GM21528 (cell line): Measurements from ENCODE around the gene RNF217.
"Not testable (repeated sequence)": the region's sequence is repeated elsewhere in the genome, so short reads cannot be mapped to it uniquely, and the experiment has no call there.

Experiments
- ATAC-seq: cut with Tn5 transposase; IDR thresholded peaks from one replicate; pipeline ENCODE4 v1.9.1; 2021; ENCODE audit warnings: mild to moderate bottlenecking, moderate library complexity; ENCODE audit not compliant: unreplicated experiment, low FRiP score

The RNF217 gene, protein sequence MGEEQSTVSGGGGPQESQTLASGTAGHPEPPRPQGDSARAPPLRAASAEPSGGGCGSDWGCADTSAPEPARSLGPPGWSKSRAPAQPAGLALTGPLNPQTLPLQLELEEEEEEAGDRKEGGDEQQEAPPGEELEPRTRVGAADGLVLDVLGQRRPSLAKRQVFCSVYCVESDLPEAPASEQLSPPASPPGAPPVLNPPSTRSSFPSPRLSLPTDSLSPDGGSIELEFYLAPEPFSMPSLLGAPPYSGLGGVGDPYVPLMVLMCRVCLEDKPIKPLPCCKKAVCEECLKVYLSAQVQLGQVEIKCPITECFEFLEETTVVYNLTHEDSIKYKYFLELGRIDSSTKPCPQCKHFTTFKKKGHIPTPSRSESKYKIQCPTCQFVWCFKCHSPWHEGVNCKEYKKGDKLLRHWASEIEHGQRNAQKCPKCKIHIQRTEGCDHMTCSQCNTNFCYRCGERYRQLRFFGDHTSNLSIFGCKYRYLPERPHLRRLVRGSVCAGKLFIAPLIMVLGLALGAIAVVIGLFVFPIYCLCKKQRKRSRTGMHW

DNA sequence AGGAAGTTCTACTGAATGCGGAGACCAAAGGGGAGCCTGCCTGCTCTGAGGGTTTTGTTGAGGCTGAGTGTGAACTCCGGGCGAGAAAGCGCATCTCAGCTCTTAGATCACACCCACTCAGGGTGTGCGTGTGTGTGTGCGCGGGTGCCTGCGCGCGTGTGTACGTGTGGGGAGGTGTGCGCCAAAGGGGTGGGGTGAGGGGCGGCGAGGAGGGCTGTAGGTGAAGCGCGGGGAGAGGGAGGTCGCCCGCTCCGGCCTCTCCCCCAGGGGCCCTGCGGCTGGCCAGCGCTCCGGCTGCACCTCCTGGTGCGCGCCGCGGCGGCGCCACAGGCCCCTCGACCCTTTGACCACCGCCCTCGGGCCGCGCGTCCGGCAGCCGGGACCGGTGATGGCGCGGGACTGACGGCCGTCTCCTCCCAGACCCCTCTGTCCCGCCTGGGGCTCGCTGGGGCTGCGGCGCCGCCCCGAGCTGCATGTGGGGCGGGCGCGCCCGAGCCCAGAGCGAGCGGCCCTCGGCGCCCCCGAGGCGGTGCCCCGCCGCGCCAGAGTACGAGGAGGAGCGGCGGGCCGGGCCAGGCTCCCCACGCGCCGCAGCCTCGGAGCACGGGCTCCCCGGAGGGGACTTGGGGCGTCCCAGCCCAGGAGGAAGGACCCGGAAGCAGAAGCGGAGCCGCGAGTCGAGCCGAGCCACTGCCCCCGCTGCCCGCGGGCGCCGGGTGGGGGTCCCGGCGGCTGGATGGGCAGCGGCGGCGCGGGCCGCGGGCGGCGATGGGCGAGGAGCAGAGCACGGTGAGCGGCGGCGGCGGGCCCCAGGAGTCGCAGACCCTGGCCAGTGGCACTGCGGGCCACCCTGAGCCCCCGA, at the start of gene RNF217:
Gene RNF217 (plus strand): TSS at position 661 of the 862 bp plus-strand sequence. CDS start 108 bp downstream, at position 769.
- ATAC-seq, result no peak

DNA sequence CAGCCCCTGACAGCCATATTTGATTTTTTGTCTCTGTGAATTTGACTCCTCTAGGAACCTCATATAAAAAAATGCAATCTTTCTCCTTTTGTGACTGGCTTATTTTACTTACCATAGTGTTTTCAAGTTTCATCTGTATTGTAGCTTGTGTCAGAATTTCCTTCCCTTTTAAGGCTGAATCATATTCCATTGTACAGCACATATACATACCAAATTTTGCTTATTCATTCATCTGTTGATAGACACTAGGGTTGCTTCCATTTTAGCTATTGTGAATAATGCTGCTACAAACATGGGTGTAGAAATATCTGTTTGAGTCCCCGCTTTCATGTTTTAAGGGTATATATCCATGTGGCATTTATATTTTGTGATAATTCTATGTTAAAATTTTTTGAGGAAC, 49.2 kb upstream of the RNF217 start:
- no peak for ATAC-seq

DNA sequence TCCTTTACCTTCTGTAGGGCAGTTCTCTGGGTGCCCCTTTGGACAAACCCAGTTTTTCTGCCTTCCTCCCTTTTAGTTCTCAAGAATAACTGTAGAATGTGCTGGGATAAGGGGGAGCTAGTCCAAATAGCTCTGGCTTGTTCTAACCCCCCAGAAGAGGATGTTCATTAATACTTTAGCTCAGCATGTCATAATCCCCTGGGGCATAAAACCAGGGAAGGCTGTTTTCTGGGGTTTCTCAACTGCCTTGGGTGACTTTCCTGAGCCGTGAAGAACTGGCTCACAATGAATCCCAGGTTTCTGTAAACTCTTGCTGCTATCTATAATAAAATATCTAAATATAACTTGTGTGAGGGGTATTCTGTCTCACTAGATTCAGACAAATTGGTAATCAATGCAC, 44.5 kb upstream of the RNF217 start:
- no peak for ATAC-seq

DNA sequence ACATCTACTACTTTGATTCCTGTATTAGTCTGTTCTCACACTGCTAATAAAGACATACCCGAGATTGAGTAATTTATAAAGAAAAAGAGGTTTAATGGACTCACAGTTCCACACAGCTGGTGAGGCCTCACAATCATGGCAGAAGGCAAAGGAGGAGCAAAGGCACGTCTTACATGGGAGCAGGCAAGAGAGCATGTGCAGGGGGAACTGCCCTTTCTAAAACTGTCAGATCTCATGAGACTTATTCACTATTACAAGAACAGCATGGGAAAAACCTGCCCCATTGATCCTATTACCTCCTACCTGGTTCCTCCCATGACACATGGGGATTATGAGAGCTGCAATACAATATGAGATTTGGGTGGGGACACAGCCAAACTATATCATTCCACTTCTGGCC, 42.5 kb upstream of the RNF217 start:
- not testable (repeated sequence) for ATAC-seq

DNA sequence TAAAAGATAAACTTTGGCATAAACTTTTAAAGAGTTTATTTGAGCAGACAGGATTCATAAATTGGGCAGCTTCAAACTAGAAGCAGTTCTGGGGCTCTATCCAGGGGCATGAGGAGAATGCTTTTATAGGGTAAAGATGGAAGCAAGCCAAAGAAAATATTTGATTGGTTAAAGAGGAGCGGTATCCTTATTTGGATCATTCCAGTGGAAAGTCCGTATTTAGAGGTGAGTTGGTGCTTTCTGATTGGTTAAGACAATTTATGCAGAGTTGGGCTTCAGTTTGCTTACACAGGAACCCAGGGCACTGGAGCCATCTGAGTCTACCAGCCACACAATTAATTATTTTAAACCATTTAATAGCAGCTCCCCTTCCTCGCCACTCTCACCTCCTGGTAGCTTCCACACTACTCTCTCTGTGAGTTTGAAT, 37.9 kb upstream of the RNF217 start:
- ATAC-seq, result no peak

DNA sequence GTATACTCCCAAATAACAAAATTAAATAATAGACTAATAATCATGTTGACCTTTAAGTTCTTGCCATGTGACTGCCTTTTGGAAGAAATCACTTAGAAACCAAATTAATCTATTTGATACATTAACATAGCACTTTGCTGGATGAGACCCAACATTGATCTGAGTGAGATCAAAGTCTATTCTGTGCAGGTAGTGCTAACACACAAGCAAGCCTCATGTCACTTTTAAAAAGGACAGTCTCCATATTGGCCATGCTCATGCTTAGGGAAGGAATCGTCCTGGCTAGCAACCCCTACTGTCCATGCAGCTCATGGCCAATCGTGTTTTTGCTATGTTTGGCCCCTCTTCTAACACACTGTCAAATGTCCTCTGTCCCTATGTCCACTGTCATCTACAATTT, 35.8 kb upstream of the RNF217 start:
- ATAC-seq, result no peak

DNA sequence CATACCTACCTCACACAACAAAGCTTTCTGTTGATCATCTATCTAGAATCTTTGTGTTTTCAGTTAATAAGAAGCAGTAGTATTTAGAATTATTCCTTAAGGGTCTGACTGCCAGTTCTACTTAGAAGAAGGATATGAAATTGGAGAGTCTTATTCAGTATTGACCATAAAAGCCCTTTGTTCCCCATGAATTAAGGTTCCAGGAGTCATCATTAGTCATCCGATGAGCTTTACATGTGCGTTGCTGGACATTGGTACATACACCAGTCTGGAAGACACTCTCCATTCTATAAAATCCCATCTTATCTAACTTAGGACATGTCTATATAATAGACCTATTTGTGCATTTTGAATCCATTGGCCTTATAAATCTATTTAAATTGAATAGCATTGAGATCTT, 34.4 kb upstream of the RNF217 start:
- ATAC-seq, result no peak

DNA sequence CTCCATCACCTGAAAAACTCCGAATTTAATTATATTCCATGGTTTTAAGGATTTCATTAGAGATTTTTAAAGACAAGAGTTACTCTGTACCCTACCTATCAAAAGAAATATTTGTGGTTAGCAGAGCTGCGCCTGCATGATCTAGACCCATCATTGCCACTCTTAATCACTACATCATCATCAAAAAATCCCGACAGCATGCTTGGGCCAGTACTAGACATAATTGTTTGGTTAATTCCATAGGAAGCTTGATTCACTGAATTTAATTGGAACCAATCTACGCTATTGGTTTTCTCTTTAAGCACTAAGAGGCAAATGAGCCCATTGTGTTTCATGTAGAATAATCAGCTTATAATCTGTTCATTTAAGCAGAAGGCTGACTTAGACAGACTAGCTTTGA, 33.4 kb upstream of the RNF217 start:
- ATAC-seq, result no peak

DNA sequence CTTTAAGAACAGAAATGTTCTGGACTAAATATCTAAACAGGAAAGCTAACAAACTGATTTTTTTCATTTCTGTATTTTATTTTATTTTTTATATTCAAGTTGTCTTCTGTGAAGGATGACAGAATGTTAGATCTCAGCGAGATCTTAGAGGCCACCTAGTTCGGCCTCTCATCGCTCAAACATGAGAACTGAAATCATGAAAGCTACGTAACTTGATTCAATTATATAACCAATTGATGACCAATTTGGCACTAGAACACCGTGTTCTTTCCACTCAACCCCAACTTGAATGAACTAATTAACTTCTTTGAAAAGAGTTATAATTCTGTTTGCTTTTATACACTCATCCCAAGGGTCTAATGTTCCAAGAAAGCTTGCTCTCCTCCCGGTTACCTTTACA, 24.6 kb upstream of the RNF217 start:
- ATAC-seq, result no peak

DNA sequence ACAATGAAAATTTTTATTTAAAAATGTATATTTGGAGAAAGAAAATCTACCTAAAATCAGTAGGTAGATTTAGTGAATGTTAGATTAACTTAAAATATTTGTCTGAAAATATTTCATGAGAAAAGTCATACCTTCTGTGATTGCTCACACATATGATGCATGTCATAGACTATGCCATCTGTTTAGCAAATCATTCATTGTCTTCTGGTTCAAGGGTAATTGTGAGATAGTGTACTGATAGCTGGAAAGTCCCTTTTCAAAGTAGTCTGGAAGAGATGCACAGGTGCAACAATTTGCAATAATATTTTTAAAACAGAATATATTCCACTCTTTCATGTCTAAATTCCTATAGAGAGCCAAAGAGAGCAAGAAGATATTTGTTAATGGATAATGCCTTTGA, 21.0 kb upstream of the RNF217 start:
- ATAC-seq, result no peak

DNA sequence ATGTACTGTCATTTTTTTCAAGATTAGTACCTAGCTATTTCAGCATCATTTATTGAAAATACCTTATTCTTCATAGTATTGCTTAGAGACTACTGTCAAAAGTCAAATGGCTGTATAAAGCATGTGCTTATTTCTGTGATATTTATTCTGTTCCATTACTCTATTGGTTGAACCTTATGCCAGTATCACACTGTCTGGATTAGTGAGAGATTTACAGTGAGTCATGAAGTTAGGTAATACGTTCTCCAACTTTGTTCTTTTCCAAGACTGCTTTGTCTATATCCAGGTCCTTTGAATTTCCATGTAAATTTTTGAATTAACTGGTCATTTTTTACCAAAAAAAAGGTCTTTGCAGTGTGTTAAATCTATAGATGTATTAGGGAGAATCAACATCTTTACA, 18.6 kb upstream of the RNF217 start:
- no peak for ATAC-seq

DNA sequence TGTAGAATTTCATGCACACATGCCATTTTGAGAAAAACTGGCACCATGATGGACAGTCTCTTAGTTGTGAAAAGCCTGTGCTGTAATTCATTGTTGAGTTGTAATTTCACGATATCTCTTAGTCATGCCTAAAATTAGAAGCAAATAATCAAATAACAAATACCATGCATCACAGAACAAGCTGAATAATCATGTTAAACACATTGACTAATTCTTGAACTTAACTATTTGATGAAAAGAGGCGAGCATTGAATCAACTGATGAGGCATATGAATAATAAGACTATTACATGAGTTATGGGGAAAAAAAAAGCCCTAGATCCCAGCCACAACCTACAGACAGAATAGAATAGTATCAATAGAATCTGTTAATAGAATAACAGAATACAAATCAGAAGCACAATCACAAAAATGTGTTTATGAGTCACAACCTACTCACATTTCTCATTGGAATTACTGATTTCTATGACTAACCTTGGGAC, 14.2 kb upstream of the RNF217 start:
- no peak for ATAC-seq

DNA sequence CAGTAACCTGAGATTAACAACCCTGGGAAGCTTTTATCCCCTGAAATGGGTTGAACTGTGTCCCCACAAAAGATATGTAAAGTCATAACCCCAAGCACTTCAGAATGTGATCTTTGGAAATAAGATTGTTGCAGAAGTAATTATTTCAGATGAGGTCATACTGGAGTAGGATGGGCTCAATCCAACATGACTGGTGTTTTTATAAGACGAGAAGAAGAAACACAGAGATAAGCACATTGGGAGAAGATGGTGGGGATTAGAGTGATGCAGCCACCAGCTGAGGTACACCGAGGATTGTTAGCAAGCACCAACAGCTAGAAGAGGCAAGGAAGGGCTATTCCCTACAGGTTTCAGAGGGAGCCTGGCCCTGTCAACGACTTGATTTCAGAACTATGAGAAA, 12.5 kb upstream of the RNF217 start:
- ATAC-seq, result no peak

DNA sequence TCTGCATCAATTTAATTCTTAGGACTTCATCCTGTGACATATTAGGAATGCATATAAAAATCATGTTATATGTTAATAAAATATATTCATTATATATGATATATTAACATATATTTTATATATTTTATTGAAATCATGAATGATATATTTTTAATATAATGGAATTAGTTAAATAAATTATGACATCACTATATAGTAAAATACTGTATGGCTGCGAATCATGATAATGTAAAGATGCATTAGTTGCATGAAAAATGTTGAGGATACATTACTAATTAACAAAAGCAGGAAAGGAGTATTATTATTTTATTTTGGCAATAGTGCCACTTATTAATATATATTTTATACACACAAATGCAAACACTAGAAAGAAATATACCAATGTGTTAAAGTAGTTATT, 8.4 kb upstream of the RNF217 start:
- ATAC-seq, result no peak

DNA sequence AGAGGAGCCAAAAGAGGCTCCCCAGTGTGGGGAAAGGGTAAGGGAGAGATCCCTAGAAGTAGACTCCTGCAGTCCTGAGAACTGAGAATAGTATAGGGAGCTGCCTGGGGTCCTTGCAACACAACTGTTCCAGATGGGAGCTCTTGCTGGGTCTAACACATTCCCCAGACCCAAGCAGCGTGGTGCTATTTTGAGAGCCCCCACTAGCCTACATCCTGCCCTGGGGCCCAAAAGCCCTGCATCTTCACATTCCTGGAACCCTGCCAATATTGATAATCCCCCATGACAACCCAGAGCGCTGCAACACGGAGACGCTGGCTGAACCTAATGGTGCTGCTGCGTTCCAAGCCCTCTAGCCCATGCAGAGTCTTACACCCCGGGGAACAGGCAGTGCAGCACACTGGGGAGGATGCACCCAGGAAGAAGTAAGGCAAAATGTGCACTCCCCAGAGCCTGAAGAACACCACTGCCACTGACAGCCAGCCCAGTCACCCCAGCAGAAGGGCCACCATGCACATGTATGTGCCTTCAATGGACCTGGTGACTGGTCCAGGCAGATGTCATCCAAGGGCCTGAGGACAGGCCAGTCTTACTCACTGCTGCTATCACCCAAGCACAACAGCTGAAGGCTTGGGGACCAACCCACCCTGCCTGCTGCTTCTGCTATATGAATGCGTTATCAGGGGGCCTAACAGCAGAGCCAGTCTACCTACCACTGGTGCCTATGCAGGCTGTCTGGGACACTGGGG, 7.0 kb upstream of the RNF217 start:
- no peak for ATAC-seq

DNA sequence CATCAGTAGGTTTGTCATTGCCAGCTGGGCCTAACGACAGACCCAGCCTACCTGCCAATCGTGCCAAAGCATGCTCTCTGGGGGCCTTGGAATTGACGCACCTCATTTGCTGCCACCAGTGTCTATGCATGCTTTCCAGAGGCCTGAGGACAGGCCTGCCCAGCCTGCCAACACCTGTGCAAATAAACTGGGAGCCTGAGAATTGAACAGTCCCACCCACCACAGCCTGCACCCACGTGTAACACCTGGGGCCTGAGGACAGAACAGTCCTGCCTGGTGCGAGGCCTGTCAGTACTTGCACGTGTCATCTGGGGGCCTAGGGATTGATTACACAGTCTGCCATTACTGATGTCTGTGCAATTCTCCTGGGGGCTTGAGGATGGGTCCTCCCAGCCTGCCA, 6.2 kb upstream of the RNF217 start:
- ATAC-seq, result no peak

DNA sequence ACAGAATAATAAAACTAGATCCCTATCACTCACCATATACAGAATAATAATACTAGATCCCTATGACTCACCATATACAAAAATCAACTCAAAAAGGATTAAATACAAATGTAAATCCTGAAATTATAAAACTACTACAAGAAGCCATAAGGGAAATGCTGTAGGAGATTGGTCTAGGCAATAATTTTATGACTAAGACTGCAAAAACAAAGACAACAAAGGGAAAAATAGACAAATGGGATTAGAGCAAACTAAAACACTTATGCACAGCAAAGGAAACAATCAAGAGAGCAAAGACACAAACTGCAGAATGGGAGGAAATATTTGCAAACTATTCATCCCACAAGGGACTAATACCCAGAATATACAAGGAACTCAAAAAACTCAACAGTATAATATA, 4.1 kb upstream of the RNF217 start:
- no peak for ATAC-seq

DNA sequence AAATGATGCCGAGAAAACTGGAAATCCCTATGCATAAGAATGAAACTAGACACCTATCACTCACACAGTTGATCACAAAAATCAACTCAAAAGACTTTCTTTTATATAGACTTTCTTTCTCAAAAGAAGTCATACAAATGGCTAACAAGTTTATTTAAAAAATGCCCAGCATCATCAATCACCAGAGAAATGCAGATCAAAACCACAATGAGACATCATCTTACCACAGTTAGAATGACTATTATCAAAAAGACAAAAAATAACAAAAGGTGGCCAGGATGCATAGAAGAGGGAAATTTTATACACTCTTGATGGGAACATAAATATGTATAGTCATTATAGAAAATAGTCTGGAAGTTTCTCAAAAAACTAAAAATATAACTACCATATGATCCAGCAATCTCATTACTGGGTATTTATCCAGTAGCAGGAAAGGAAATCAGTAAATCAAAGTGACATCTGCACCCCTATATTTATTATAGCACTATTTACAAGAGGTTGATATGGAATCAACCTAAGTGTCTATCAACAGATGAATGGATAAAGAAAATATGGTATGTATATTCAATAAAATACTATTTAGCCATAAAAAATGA, 3.4 kb upstream of the RNF217 start:
- ATAC-seq, result no peak

DNA sequence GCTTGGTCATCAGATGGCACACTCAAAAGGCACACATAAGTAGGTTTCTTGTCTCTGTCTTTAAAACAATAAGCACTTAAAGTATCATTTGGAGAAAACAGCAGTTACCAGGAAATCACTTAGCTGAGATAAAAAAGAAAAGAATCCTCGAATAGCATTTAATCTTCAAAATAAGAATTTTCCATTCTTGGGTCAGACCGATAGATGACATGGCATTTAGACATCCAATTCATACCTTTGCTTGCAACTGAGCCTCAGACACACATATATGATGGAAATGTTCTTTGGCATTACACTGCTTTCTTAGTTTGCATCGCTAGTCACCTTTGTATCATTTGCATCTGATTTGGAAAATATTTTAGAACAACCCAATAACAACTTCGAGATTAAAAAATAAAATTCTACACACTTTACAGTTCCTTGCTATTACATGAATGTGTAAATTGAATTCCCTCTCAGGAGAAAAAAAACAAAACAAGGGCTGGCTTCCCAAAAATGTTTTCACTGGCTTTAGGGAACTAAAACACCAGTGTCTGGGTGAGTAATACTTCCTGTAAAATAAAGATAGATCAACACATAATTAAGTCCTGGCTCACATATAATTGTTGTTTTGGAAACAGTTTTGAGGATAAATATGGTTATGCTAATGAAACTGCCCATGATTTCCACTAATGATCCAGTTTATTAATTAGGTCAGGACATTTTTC, 1.3 kb upstream of the RNF217 start:
- no peak for ATAC-seq

DNA sequence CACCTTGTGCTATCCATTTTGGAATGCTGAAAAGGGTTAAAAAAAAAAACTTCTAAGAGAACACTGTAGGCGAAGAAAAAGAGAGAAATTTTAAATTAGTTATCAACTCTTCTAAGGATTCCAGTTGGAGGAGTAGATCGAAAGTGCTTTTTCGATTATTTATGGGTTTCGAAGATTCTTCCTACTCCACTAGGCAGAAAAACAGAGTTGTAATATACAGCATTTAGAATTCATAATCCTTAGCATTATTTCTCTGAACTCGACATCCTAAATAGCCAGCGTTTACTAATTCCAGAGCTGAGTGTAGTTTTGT, 817 bp upstream of the RNF217 start:
- ATAC-seq, result no peak
